HepG2 (cell line): ENCODE data around the gene CRKL. TPM values are rescaled to one million over a fixed set of nuclear protein-coding genes. Genes with fewer than 3 reads are reported as not detected.
A peak's percentile ranks its signal among the peaks of the same experiment; 100 is the strongest.

ENCODE experiments used
- FOXP1 ChIP-seq, 2 experiments: fragments of 450-650 bp in 1 of 2; IDR thresholded peaks; 2 replicates each; pipeline ENCODE4 v1.6.1; 2017 to 2018; ENCODE audit warnings: antibody characterized with exemption in 1 of 2
- MLLT10 ChIP-seq: sonication (generic); formaldehyde crosslinking; IDR thresholded peaks from 2 replicates; pipeline ENCODE4 v1.4.0; 2020; ENCODE audit warnings: missing genetic modification reagents
- REL ChIP-seq: sonication (generic); formaldehyde crosslinking; conservative IDR thresholded peaks from 2 replicates; pipeline ENCODE4 v1.8.0; 2022; ENCODE audit warnings: mild to moderate bottlenecking, missing genetic modification reagents, moderate library complexity
- ZEB1 ChIP-seq: IDR thresholded peaks from 2 replicates; pipeline ENCODE4 v1.6.1; 2012; ENCODE audit warnings: mild to moderate bottlenecking, low read depth, inconsistent platforms; ENCODE audit not compliant: insufficient replicate concordance
- ZKSCAN5 ChIP-seq: sonication (generic); formaldehyde crosslinking; IDR thresholded peaks from 2 replicates; pipeline ENCODE4 v1.5.1; 2020; ENCODE audit warnings: mild to moderate bottlenecking, missing genetic modification reagents
- ZNF331 ChIP-seq: sonication (generic); formaldehyde crosslinking; IDR thresholded peaks from 2 replicates; pipeline ENCODE4 v1.4.0; 2020; ENCODE audit warnings: missing genetic modification reagents
- ZNF570 ChIP-seq: sonication (generic); formaldehyde crosslinking; IDR thresholded peaks from 2 replicates; pipeline ENCODE4 v1.4.0; 2020; ENCODE audit warnings: mild to moderate bottlenecking, missing genetic modification reagents, borderline replicate concordance
- ZNF720 ChIP-seq: sonication (generic); formaldehyde crosslinking; IDR thresholded peaks from 2 replicates; pipeline ENCODE4 v1.4.0; 2020; ENCODE audit warnings: missing genetic modification reagents
- polyA plus RNA-seq, 8 experiments: library from polyadenylated mRNA; depleted of rRNA in 3 of 8; stranded (reverse) in 7 of 8; unstranded in 1 of 8; fragments of >200 nt; fragmentation: Illumina TruSeq in 4 of 8; extraction: Trizol in 4 of 8; gene quantifications; 2 replicates each; pipeline versions ENCODE4 v1.2.1 to v1.2.3, GENCODE V29; 2011 to 2016; ENCODE audit warnings: low read depth in 4 of 8, missing spikeins in 1 of 8, mixed read lengths in 1 of 8; ENCODE audit not compliant: insufficient read depth in 1 of 8
- total RNA-seq, 5 experiments: library from RNA; depleted of rRNA; stranded (reverse); fragments of >200 nt; fragmentation: Illumina TruSeq; extraction: Trizol; gene quantifications; 2 replicates each; pipeline ENCODE4 v1.2.3, GENCODE V29; 2016; ENCODE audit warnings: low read depth in 1 of 5
- TF ChIP-seq, protein P1 (sequence below): sonication (generic); formaldehyde crosslinking; IDR thresholded peaks from 2 replicates; pipeline ENCODE4 v1.5.1; 2020; ENCODE audit warnings: mild to moderate bottlenecking, moderate library complexity, missing genetic modification reagents
- TF ChIP-seq, protein P2 (sequence below): sonication (generic); formaldehyde crosslinking; IDR thresholded peaks from 2 replicates; pipeline ENCODE4 v1.4.0; 2020; ENCODE audit warnings: missing genetic modification reagents, borderline replicate concordance
- TF ChIP-seq, protein P3 (sequence below): sonication (generic); formaldehyde crosslinking; IDR thresholded peaks from 2 replicates; pipeline ENCODE4 v1.4.0; 2020; ENCODE audit warnings: missing genetic modification reagents
- TF ChIP-seq, protein P4 (sequence below): sonication (generic); formaldehyde crosslinking; IDR thresholded peaks from 2 replicates; pipeline ENCODE4 v1.4.0; 2020; ENCODE audit warnings: low read depth, missing genetic modification reagents

Gene CRKL
- total and polyA plus RNA-seq, 2 of the 13 experiments (the other 11 are each of a cell fraction or from before 2014, with no cell fraction given) = 37.4 to 60.6 TPM

DNA sequence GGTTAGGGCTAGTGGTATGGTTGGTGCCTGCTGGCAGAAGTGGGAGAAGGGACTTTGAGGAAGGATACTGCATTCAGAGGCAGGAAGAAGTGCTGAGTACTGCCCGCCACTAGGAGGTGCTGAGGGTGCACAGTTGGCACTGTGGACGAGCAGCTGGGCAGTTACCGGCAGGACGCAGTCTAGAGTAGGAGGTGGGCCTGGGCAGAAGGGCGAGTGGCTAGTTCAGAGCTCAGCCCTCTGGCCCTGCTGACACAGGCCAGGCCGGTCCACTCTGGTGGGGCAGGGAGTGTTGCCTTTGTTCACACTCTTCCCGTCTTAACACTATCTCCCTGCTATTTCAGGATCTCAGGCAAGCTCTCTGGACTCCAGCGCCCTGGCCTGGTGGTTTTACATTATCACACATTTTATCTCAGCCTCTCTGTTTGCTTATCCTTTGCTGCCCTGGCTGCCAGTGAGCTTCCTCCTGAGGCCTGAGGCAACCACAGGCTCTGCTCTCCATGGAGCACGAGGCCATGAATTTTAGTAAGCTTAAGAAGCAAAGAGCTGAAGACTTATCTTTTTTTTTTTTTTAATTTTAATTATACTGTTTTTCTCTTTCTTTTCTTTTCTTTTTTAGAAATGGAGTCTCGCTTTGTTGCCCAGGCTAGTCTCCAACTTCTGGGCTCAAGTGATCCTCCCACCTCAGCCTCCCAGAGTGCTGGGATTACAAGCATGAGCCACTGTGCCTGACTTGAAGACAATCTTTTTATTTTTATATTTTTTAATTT is 31.5 kb upstream of the CRKL start (continued):
- TF ChIP-seq FOXP1 (IDR thresholded peaks at IDR 0.05) = no peak
- no peak for TF ChIP-seq FOXP1 (CRISPR knock-in tag; IDR thresholded peaks at IDR 0.05)
- no peak for TF ChIP-seq ZEB1
- no peak for TF ChIP-seq ZKSCAN5
- no peak for TF ChIP-seq ZNF570
- no peak for TF ChIP-seq REL
- TF ChIP-seq, protein P1, sequence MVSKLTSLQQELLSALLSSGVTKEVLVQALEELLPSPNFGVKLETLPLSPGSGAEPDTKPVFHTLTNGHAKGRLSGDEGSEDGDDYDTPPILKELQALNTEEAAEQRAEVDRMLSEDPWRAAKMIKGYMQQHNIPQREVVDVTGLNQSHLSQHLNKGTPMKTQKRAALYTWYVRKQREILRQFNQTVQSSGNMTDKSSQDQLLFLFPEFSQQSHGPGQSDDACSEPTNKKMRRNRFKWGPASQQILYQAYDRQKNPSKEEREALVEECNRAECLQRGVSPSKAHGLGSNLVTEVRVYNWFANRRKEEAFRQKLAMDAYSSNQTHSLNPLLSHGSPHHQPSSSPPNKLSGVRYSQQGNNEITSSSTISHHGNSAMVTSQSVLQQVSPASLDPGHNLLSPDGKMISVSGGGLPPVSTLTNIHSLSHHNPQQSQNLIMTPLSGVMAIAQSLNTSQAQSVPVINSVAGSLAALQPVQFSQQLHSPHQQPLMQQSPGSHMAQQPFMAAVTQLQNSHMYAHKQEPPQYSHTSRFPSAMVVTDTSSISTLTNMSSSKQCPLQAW (CRISPR knock-in tag) = peak; percentile 49
- TF ChIP-seq, protein P2, sequence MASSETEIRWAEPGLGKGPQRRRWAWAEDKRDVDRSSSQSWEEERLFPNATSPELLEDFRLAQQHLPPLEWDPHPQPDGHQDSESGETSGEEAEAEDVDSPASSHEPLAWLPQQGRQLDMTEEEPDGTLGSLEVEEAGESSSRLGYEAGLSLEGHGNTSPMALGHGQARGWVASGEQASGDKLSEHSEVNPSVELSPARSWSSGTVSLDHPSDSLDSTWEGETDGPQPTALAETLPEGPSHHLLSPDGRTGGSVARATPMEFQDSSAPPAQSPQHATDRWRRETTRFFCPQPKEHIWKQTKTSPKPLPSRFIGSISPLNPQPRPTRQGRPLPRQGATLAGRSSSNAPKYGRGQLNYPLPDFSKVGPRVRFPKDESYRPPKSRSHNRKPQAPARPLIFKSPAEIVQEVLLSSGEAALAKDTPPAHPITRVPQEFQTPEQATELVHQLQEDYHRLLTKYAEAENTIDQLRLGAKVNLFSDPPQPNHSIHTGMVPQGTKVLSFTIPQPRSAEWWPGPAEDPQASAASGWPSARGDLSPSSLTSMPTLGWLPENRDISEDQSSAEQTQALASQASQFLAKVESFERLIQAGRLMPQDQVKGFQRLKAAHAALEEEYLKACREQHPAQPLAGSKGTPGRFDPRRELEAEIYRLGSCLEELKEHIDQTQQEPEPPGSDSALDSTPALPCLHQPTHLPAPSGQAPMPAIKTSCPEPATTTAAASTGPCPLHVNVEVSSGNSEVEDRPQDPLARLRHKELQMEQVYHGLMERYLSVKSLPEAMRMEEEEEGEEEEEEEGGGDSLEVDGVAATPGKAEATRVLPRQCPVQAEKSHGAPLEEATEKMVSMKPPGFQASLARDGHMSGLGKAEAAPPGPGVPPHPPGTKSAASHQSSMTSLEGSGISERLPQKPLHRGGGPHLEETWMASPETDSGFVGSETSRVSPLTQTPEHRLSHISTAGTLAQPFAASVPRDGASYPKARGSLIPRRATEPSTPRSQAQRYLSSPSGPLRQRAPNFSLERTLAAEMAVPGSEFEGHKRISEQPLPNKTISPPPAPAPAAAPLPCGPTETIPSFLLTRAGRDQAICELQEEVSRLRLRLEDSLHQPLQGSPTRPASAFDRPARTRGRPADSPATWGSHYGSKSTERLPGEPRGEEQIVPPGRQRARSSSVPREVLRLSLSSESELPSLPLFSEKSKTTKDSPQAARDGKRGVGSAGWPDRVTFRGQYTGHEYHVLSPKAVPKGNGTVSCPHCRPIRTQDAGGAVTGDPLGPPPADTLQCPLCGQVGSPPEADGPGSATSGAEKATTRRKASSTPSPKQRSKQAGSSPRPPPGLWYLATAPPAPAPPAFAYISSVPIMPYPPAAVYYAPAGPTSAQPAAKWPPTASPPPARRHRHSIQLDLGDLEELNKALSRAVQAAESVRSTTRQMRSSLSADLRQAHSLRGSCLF (CRISPR knock-in tag) = no peak
- peak; percentile 82; the same call in 1 of the 2 replicates for TF ChIP-seq ZNF331 (CRISPR knock-in tag)
- TF ChIP-seq, protein P3, sequence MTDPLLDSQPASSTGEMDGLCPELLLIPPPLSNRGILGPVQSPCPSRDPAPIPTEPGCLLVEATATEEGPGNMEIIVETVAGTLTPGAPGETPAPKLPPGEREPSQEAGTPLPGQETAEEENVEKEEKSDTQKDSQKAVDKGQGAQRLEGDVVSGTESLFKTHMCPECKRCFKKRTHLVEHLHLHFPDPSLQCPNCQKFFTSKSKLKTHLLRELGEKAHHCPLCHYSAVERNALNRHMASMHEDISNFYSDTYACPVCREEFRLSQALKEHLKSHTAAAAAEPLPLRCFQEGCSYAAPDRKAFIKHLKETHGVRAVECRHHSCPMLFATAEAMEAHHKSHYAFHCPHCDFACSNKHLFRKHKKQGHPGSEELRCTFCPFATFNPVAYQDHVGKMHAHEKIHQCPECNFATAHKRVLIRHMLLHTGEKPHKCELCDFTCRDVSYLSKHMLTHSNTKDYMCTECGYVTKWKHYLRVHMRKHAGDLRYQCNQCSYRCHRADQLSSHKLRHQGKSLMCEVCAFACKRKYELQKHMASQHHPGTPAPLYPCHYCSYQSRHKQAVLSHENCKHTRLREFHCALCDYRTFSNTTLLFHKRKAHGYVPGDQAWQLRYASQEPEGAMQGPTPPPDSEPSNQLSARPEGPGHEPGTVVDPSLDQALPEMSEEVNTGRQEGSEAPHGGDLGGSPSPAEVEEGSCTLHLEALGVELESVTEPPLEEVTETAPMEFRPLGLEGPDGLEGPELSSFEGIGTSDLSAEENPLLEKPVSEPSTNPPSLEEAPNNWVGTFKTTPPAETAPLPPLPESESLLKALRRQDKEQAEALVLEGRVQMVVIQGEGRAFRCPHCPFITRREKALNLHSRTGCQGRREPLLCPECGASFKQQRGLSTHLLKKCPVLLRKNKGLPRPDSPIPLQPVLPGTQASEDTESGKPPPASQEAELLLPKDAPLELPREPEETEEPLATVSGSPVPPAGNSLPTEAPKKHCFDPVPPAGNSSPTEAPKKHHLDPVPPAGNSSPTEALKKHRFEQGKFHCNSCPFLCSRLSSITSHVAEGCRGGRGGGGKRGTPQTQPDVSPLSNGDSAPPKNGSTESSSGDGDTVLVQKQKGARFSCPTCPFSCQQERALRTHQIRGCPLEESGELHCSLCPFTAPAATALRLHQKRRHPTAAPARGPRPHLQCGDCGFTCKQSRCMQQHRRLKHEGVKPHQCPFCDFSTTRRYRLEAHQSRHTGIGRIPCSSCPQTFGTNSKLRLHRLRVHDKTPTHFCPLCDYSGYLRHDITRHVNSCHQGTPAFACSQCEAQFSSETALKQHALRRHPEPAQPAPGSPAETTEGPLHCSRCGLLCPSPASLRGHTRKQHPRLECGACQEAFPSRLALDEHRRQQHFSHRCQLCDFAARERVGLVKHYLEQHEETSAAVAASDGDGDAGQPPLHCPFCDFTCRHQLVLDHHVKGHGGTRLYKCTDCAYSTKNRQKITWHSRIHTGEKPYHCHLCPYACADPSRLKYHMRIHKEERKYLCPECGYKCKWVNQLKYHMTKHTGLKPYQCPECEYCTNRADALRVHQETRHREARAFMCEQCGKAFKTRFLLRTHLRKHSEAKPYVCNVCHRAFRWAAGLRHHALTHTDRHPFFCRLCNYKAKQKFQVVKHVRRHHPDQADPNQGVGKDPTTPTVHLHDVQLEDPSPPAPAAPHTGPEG (CRISPR knock-in tag) = no peak
- TF ChIP-seq MLLT10 = no peak
- TF ChIP-seq, protein P4, sequence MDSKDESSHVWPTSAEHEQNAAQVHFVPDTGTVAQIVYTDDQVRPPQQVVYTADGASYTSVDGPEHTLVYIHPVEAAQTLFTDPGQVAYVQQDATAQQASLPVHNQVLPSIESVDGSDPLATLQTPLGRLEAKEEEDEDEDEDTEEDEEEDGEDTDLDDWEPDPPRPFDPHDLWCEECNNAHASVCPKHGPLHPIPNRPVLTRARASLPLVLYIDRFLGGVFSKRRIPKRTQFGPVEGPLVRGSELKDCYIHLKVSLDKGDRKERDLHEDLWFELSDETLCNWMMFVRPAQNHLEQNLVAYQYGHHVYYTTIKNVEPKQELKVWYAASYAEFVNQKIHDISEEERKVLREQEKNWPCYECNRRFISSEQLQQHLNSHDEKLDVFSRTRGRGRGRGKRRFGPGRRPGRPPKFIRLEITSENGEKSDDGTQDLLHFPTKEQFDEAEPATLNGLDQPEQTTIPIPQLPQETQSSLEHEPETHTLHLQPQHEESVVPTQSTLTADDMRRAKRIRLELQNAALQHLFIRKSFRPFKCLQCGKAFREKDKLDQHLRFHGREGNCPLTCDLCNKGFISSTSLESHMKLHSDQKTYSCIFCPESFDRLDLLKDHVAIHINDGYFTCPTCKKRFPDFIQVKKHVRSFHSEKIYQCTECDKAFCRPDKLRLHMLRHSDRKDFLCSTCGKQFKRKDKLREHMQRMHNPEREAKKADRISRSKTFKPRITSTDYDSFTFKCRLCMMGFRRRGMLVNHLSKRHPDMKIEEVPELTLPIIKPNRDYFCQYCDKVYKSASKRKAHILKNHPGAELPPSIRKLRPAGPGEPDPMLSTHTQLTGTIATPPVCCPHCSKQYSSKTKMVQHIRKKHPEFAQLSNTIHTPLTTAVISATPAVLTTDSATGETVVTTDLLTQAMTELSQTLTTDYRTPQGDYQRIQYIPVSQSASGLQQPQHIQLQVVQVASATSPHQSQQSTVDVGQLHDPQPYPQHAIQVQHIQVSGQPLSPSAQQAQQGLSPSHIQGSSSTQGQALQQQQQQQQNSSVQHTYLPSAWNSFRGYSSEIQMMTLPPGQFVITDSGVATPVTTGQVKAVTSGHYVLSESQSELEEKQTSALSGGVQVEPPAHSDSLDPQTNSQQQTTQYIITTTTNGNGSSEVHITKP = peak; percentile 80; the same call in 1 of the 2 replicates
- no peak for TF ChIP-seq ZNF720 (CRISPR knock-in tag)
